ES-I3 (cell line): ENCODE measurements around the gene GPR63.

Source experiments
- H3K36me3 ChIP-seq: 2 replicates; pipeline ENCODE4 v1.6.1; 2013; ENCODE audit warnings: mild to moderate bottlenecking, low read length, control low read depth, moderate library complexity; ENCODE audit not compliant: insufficient read depth
- H3K4me1 ChIP-seq: 2 replicates; pipeline ENCODE4 v1.6.1; 2013; ENCODE audit warnings: mild to moderate bottlenecking, control low read depth, low read length; ENCODE audit not compliant: insufficient read depth
- H3K9ac ChIP-seq: 2 replicates; pipeline ENCODE4 v1.6.1; 2013; ENCODE audit warnings: low read depth, mild to moderate bottlenecking, low read length, moderate library complexity
- H3K9me3 ChIP-seq: 2 replicates; pipeline ENCODE4 v1.6.1; 2013; ENCODE audit warnings: mild to moderate bottlenecking, low read length, moderate library complexity; ENCODE audit not compliant: control insufficient read depth, insufficient read depth

GPR63 gene

GRCh38 chr6:96803106-96803481, 34.2 kb downstream of the GPR63 start:
- H3K9ac ChIP-seq = no peak overlapping the region
- H3K36me3 ChIP-seq = no peaks in the 10 kb centered on the region
- no peaks in the 10 kb centered on the region for H3K9me3 ChIP-seq
- no peaks in the 10 kb centered on the region for H3K4me1 ChIP-seq

GRCh38 chr6:96795481-96795880, 41.8 kb downstream of the GPR63 start:
- Histone ChIP-seq H3K4me1 (no peaks in the 10 kb centered on the region), H3K9me3 (no peaks in the 10 kb centered on the region), H3K9ac (no peak overlapping the region), H3K36me3 (no peaks in the 10 kb centered on the region)

- Histone ChIP-seq H3K4me1 (no peaks in the 10 kb centered on the region), H3K36me3 (no peaks in the 10 kb centered on the region), H3K9me3 (no peaks in the 10 kb centered on the region), H3K9ac (no peak overlapping the region)
Observed at GRCh38 chr6:96794980-96795379, 42.3 kb downstream of the GPR63 start.

GRCh38 chr6:96792561-96793190, 44.6 kb downstream of the GPR63 start:
- H3K9ac ChIP-seq = no peak overlapping the region
- no peaks in the 10 kb centered on the region for H3K36me3 ChIP-seq
- H3K4me1 ChIP-seq = no peaks in the 10 kb centered on the region
- no peaks in the 10 kb centered on the region for H3K9me3 ChIP-seq

GRCh38 chr6:96789871-96790270, 47.4 kb downstream of the GPR63 start:
- no peaks in the 10 kb centered on the region for H3K9me3 ChIP-seq
- H3K9ac ChIP-seq = no peak overlapping the region
- no peaks in the 10 kb centered on the region for H3K4me1 ChIP-seq
- no peaks in the 10 kb centered on the region for H3K36me3 ChIP-seq

- no peaks in the 10 kb centered on the region for H3K9me3 ChIP-seq
- no peaks in the 10 kb centered on the region for H3K4me1 ChIP-seq
- H3K9ac ChIP-seq = no peak overlapping the region
- H3K36me3 ChIP-seq = no peaks in the 10 kb centered on the region
Observed at GRCh38 chr6:96787846-96788580, 49.3 kb downstream of the GPR63 start.

- Histone ChIP-seq H3K9me3 (no peaks in the 10 kb centered on the region), H3K36me3 (no peaks in the 10 kb centered on the region), H3K4me1 (no peaks in the 10 kb centered on the region)
Observed at GRCh38 chr6:96786336-96786735, 50.9 kb downstream of the GPR63 start.

GRCh38 chr6:96784650-96785049, 52.6 kb downstream of the GPR63 start:
- no peaks in the 10 kb centered on the region for H3K4me1 ChIP-seq

More at GRCh38 chr6:96786336-96786735, 50.9 kb downstream of the GPR63 start:
- no peak overlapping the region for H3K9ac ChIP-seq

GRCh38 chr6:96783307-96783706, 54.0 kb downstream of the GPR63 start:
- Histone ChIP-seq H3K9me3 (no peaks in the 10 kb centered on the region), H3K36me3 (no peaks in the 10 kb centered on the region), H3K9ac (no peak overlapping the region), H3K4me1 (no peaks in the 10 kb centered on the region)

More at GRCh38 chr6:96784650-96785049, 52.6 kb downstream of the GPR63 start:
- H3K36me3 ChIP-seq = no peaks in the 10 kb centered on the region
- no peaks in the 10 kb centered on the region for H3K9me3 ChIP-seq
- no peak overlapping the region for H3K9ac ChIP-seq

GRCh38 chr6:96781557-96781956, 55.7 kb downstream of the GPR63 start:
- Histone ChIP-seq H3K9me3 (no peaks in the 10 kb centered on the region), H3K4me1 (no peaks in the 10 kb centered on the region), H3K9ac (no peak overlapping the region), H3K36me3 (no peaks in the 10 kb centered on the region)

GRCh38 chr6:96777113-96777512, 60.2 kb downstream of the GPR63 start:
- H3K36me3 ChIP-seq = no peaks in the 10 kb centered on the region
- H3K9ac ChIP-seq = no peak overlapping the region
- no peaks in the 10 kb centered on the region for H3K4me1 ChIP-seq
- H3K9me3 ChIP-seq = no peaks in the 10 kb centered on the region

GRCh38 chr6:96775727-96776400, 61.4 kb downstream of the GPR63 start:
- Histone ChIP-seq H3K9me3 (no peaks in the 10 kb centered on the region), H3K36me3 (no peaks in the 10 kb centered on the region), H3K9ac (no peak overlapping the region), H3K4me1 (no peaks in the 10 kb centered on the region)

- H3K9me3 ChIP-seq = 0 out of 2 replicates have a peak, but pooled peaks cover 3% of the 10 kb centered on the region
Observed at GRCh38 chr6:96766769-96767168, 70.5 kb downstream of the GPR63 start.

GRCh38 chr6:96762599-96762998, 74.7 kb downstream of the GPR63 start:
- Histone ChIP-seq H3K9me3 (no peaks in the 10 kb centered on the region), H3K4me1 (no peaks in the 10 kb centered on the region), H3K36me3 (no peaks in the 10 kb centered on the region), H3K9ac (no peak overlapping the region)

More at GRCh38 chr6:96766769-96767168, 70.5 kb downstream of the GPR63 start:
- no peaks in the 10 kb centered on the region for H3K36me3 ChIP-seq
- no peak overlapping the region for H3K9ac ChIP-seq
- H3K4me1 ChIP-seq = no peaks in the 10 kb centered on the region

- no peak overlapping the region for H3K9ac ChIP-seq
- H3K4me1 ChIP-seq = no peaks in the 10 kb centered on the region
- H3K9me3 ChIP-seq = no peaks in the 10 kb centered on the region
- H3K36me3 ChIP-seq = no peaks in the 10 kb centered on the region
Observed at GRCh38 chr6:96761794-96762193, 75.5 kb downstream of the GPR63 start.
